K562 (cell line): ENCODE measurements around the gene ALDH1A3. TPM values are rescaled to one million over a fixed set of nuclear protein-coding genes. Genes with fewer than 3 reads are reported as not detected.

ENCODE experiments used
- ATAC-seq: fragments of 200-7000 bp; cut with Tn5 transposase; 3 replicates; pipeline ENCODE4 v1.9.1; 2020; ENCODE audit warnings: moderate library complexity
- BruUV-seq: library from RNA; stranded (reverse); fragments of 400-500 nt; replicated peaks from 2 replicates; lab custom pipeline; 2021; lab: Mats Ljungman, UMichigan
- CTCF ChIA-PET: fragments of 300-600 bp; formaldehyde crosslinking; extraction: SDS; loops from one replicate; lab custom pipeline; 2021; ENCODE audit warnings: low intra/inter-chr PET ratio; lab: Yijun Ruan, JAX
- POLR2A ChIA-PET: fragments of 300-600, 350-650 bp; sonication (Branson Sonifier 250); formaldehyde crosslinking; extraction: SDS; loops from one replicate; lab custom pipeline; 2021; ENCODE audit warnings: antibody characterized with exemption, inconsistent platforms; lab: Yijun Ruan, JAX
- DNase-seq, 4 experiments: peaks; one replicate each; pipeline versions ENCODE4 v3.0.0 to v3.0.0-alpha.2; 2011 to 2018; ENCODE audit warnings: low spot score in 3 of 4, mixed read lengths in 3 of 4; ENCODE audit errors: extremely low read depth in 1 of 4
- FAIRE-seq: peaks from 2 replicates; lab custom pipeline; 2011; peaks lifted over from hg19 to GRCh38; lab: Jason Lieb, UNC
- H2AFZ ChIP-seq: 2 replicates; pipeline ENCODE4 v1.6.0; 2011; ENCODE audit warnings: low read depth, low read length, control low read depth, inconsistent platforms
- H3K27ac ChIP-seq: fragments of 200-600 bp; 3 replicates; pipeline ENCODE4 v1.8.0; 2011; ENCODE audit warnings: low read depth, mild to moderate bottlenecking, control low read depth, inconsistent platforms, low read length, moderate library complexity, mixed read lengths; ENCODE audit errors: extremely low read depth
- H3K27me3 ChIP-seq, 2 experiments: fragments of 300-600 bp in 1 of 2; 2 replicates in 1 of 2; 3 replicates in 1 of 2; pipeline versions ENCODE4 v1.6.0 to v1.8.0; 2011; ENCODE audit warnings: inconsistent platforms in 2 of 2, low read length in 2 of 2, mild to moderate bottlenecking in 1 of 2, mixed read lengths in 1 of 2, moderate library complexity in 1 of 2; ENCODE audit not compliant: control insufficient read depth in 2 of 2, insufficient read depth in 2 of 2
- H3K36me3 ChIP-seq: fragments of 300-600 bp; 3 replicates; pipeline ENCODE4 v1.8.0; 2011; ENCODE audit warnings: mild to moderate bottlenecking, low read length, inconsistent platforms; ENCODE audit not compliant: control insufficient read depth, insufficient read depth
- H3K4me1 ChIP-seq, 2 experiments: fragments of 200-600 bp in 1 of 2; replicated peaks in 1 of 2; 2 replicates in 1 of 2; 3 replicates in 1 of 2; pipeline versions ENCODE4 v1.5.1 to v1.8.0; 2011; ENCODE audit warnings: inconsistent platforms in 2 of 2, low read length in 2 of 2, mild to moderate bottlenecking in 1 of 2, mixed read lengths in 1 of 2, moderate library complexity in 1 of 2; ENCODE audit not compliant: control insufficient read depth in 2 of 2, insufficient read depth in 2 of 2
- H3K4me2 ChIP-seq: 2 replicates; pipeline ENCODE4 v1.6.1; 2011; ENCODE audit warnings: low read length, control low read depth, inconsistent platforms, mixed read lengths; ENCODE audit not compliant: insufficient read depth
- H3K4me3 ChIP-seq: fragments of 200-600 bp; sonication (generic), shearing (Covaris generic); 2 replicates; pipeline ENCODE4 v1.5.1; 2016; ENCODE audit warnings: control low read depth, inconsistent platforms
- H3K79me2 ChIP-seq: fragments of 200-600 bp; 3 replicates; pipeline ENCODE4 v1.8.0; 2011; ENCODE audit warnings: low read length, inconsistent platforms; ENCODE audit not compliant: control insufficient read depth, insufficient read depth
- H3K9ac ChIP-seq, 2 experiments: 2 replicates each; pipeline versions ENCODE4 v1.6.0 to v1.6.1; 2011; ENCODE audit warnings: low read depth in 2 of 2, low read length in 2 of 2, control low read depth in 1 of 2, inconsistent platforms in 1 of 2, mild to moderate bottlenecking in 1 of 2, mixed read lengths in 1 of 2; ENCODE audit not compliant: insufficient read depth in 1 of 2
- H3K9me1 ChIP-seq: one replicate; pipeline ENCODE4 v1.6.0; 2011; ENCODE audit warnings: inconsistent platforms, mild to moderate bottlenecking, low read length, moderate library complexity; ENCODE audit not compliant: control insufficient read depth, insufficient read depth
- H3K9me3 ChIP-seq: replicated peaks from 2 replicates; pipeline ENCODE4 v1.5.1; 2011; ENCODE audit warnings: low read depth, low read length, inconsistent platforms; ENCODE audit not compliant: control insufficient read depth, insufficient read depth
- H4K20me1 ChIP-seq: replicated peaks from 2 replicates; pipeline ENCODE4 v1.6.1; 2011; ENCODE audit warnings: low read length, inconsistent platforms, mixed read lengths; ENCODE audit not compliant: control insufficient read depth, insufficient read depth
- ILK ChIP-seq: fragments of 450-650 bp; IDR thresholded peaks from 2 replicates; pipeline ENCODE4 v1.6.1; 2016; ENCODE audit warnings: missing genetic modification characterization, low read depth, mild to moderate bottlenecking, missing compliant biosample characterization, moderate library complexity, borderline replicate concordance
- MCM7 ChIP-seq, 2 experiments: fragments of 450-650 bp; IDR thresholded peaks; 2 replicates each; pipeline ENCODE4 v1.6.1; 2016 to 2018
- NR2F6 ChIP-seq: fragments of 450-650 bp; formaldehyde crosslinking; IDR thresholded peaks from 2 replicates; pipeline ENCODE4 v1.4.0; 2020; ENCODE audit warnings: mild to moderate bottlenecking
- PHB ChIP-seq: fragments of 250-450 bp; sonication (Bioruptor Pico); IDR thresholded peaks from 2 replicates; pipeline ENCODE4 v1.5.0; 2021
- PURB ChIP-seq: sonication (generic); formaldehyde crosslinking; IDR thresholded peaks from 2 replicates; pipeline ENCODE4 v1.9.0; 2021; ENCODE audit warnings: low read depth, mild to moderate bottlenecking, missing genetic modification reagents
- TRIM28 ChIP-seq: fragments of 450-650 bp; IDR thresholded peaks from 2 replicates; pipeline ENCODE4 v1.6.1; 2017
- ZNF436 ChIP-seq: fragments of 250-450, 450-650 bp; sonication (Bioruptor Pico); formaldehyde crosslinking; IDR thresholded peaks from 2 replicates; pipeline ENCODE4 v1.7.0; 2020; ENCODE audit warnings: mild to moderate bottlenecking
- ZZZ3 ChIP-seq: fragments of 450-650 bp; IDR thresholded peaks from 2 replicates; pipeline ENCODE4 v1.6.1; 2016; ENCODE audit warnings: antibody characterized with exemption, mild to moderate bottlenecking, moderate library complexity
- WGBS: fragments of 100-300 bp; shearing (Covaris generic); methylation state at CpG from one replicate; pipeline ENCODE4 v1.1.6; 2016; ENCODE audit warnings: low coverage, mixed read lengths; ENCODE audit not compliant: insufficient coverage; ENCODE audit errors: missing lambda C conversion rate; 5-methylcytosine and 5-hydroxymethylcytosine counted together
- in situ Hi-C: fragments of 300-500 bp; cut with MboI; formaldehyde crosslinking; loops from 4 replicates; pipeline ENCODE4 v1.15.0; 2018; ENCODE audit warnings: inconsistent platforms, mixed read lengths
- intact Hi-C: fragments of 100-400 bp; cut with micrococcal nuclease; formaldehyde crosslinking; loops from 2 replicates; pipeline ENCODE4 v1.14.2; 2022
- polyA plus RNA-seq, 8 experiments: library from polyadenylated mRNA; depleted of rRNA in 4 of 8; stranded (reverse) in 5 of 8; unstranded in 3 of 8; fragments of >200 nt; fragmentation: Nextera tagmentation in 2 of 8; fragmentation: Illumina TruSeq in 1 of 8; extraction: Ambion mirVana in 2 of 8; extraction: Trizol in 1 of 8; gene quantifications; 2 replicates each; pipeline versions ENCODE4 v1.2.1 to v1.2.3, GENCODE V29; 2011 to 2014; ENCODE audit warnings: inconsistent platforms in 1 of 8, missing spikeins in 1 of 8
- total RNA-seq, 7 experiments: library from RNA; depleted of rRNA in 6 of 7; stranded (reverse); fragments of >200 nt in 6 of 7; fragmentation: Illumina TruSeq in 2 of 7; extraction: Trizol in 2 of 7; gene quantifications; 2 replicates each; pipeline versions ENCODE4 v1.2.1 to v1.2.3, GENCODE V29; 2011 to 2021; ENCODE audit warnings: low replicate concordance in 1 of 7
- TF ChIP-seq, protein P1 (sequence below): fragments of 250-450 bp; sonication (Bioruptor Pico); IDR thresholded peaks from 2 replicates; pipeline ENCODE4 v1.8.0; 2022; ENCODE audit warnings: inconsistent platforms
- TF ChIP-seq, protein P2 (sequence below): fragments of 450-650 bp; IDR thresholded peaks from 2 replicates; pipeline ENCODE4 v1.6.1; 2016; ENCODE audit warnings: low read depth, mild to moderate bottlenecking, moderate library complexity

The ALDH1A3 gene
- total and polyA plus RNA-seq, 9 of the 15 experiments (the other 6 are each of a cell fraction or from before 2014, with no cell fraction given): 0.38 TPM; not detected in 8

DNA sequence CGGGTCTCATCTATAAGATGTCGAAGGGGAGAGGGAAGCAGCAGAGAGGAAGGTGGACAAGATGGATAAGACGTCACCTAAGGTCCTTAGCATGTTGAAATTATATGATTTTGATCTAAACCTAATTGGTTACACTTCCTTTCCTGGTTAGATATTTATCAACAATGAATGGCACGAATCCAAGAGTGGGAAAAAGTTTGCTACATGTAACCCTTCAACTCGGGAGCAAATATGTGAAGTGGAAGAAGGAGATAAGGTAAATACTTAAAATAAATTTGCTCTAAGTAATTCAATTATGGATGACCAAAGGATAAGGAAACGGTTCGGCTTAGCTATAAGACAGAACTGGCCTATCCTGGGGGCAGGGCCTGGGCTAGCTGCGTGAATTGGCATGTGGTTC lies 5.5 kb downstream of the ALDH1A3 start (continued):
- TF ChIP-seq TRIM28 (no peak), PURB (no peak), ZNF436 (no peak), ILK (tag) (no peak), NR2F6 (no peak), ZZZ3 (no peak), PHB (CRISPR knock-in tag) (no peak)
- TF ChIP-seq, protein P1, sequence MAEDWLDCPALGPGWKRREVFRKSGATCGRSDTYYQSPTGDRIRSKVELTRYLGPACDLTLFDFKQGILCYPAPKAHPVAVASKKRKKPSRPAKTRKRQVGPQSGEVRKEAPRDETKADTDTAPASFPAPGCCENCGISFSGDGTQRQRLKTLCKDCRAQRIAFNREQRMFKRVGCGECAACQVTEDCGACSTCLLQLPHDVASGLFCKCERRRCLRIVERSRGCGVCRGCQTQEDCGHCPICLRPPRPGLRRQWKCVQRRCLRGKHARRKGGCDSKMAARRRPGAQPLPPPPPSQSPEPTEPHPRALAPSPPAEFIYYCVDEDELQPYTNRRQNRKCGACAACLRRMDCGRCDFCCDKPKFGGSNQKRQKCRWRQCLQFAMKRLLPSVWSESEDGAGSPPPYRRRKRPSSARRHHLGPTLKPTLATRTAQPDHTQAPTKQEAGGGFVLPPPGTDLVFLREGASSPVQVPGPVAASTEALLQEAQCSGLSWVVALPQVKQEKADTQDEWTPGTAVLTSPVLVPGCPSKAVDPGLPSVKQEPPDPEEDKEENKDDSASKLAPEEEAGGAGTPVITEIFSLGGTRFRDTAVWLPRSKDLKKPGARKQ: no peak

DNA sequence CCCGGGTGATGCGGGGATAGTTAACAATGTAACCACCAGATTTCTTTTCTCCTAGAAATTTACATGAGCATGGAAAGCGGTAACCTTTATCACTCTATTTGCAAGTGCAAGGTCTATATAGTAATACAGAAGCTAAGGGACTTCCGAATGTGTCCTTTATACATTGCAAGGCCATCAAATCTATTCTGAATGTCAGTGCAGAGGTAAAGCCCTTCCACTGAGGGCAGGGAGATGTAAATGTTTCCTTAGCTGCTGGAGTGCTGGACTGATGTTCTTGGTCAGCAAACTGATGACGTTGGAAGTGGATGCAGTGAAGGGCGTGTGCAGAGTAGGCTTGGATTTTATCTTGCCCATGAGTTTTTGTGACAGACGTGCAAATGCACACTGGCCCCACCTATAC lies 6.2 kb downstream of the ALDH1A3 start:
- WGBS: 0% methylated on average over 7 of the region's 7 CpGs
- Histone ChIP-seq H4K20me1 (peaks cover 7% of the 10 kb centered on the region; the same call in 1 of the 2 replicates), H3K27ac (no peak overlapping the region), H3K4me1 (no peaks in the 10 kb centered on the region), H3K27me3 (peaks cover 22 to 58% of the 10 kb centered on the region in 2 experiments), H2AFZ (no peak overlapping the region), H3K9me1 (peaks cover 3% of the 10 kb centered on the region), H3K4me2 (no peak overlapping the region), H3K36me3 (no peaks in the 10 kb centered on the region), H3K4me3 (no peak overlapping the region), H3K79me2 (no peaks in the 10 kb centered on the region), H3K9me3 (no peaks in the 10 kb centered on the region), H3K9ac (no peak overlapping the region)
- TF ChIP-seq, protein P2, sequence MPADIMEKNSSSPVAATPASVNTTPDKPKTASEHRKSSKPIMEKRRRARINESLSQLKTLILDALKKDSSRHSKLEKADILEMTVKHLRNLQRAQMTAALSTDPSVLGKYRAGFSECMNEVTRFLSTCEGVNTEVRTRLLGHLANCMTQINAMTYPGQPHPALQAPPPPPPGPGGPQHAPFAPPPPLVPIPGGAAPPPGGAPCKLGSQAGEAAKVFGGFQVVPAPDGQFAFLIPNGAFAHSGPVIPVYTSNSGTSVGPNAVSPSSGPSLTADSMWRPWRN: no peak
- TF ChIP-seq MCM7 (IDR thresholded peaks at IDR 0.05): no peak
- POLR2A ChIA-PET: interaction anchor here (0.7 kb wide), 1 partner anchor 12 kb away, joined by 3 read pairs; no protein-coding TSS in a partner anchor
- intact Hi-C loops (no loop called here), in situ Hi-C loops (no loop called here)
- FAIRE-seq (no peak), DNase-seq (no peak), ATAC-seq (no peak)
- CTCF ChIA-PET: no interaction called here
- BruUV-seq: no TSS peak
